HS-27A (cell line): Measurements from ENCODE around the gene NUP133.
"Not testable (repeated sequence)": the region's sequence is repeated elsewhere in the genome, so short reads cannot be mapped to it uniquely, and the experiment has no call there.

ENCODE experiments used
- DNase-seq: peaks from one replicate; pipeline ENCODE4 v3.0.0-alpha.2; 2012; ENCODE audit warnings: low read depth, missing footprints

The NUP133 gene

DNA sequence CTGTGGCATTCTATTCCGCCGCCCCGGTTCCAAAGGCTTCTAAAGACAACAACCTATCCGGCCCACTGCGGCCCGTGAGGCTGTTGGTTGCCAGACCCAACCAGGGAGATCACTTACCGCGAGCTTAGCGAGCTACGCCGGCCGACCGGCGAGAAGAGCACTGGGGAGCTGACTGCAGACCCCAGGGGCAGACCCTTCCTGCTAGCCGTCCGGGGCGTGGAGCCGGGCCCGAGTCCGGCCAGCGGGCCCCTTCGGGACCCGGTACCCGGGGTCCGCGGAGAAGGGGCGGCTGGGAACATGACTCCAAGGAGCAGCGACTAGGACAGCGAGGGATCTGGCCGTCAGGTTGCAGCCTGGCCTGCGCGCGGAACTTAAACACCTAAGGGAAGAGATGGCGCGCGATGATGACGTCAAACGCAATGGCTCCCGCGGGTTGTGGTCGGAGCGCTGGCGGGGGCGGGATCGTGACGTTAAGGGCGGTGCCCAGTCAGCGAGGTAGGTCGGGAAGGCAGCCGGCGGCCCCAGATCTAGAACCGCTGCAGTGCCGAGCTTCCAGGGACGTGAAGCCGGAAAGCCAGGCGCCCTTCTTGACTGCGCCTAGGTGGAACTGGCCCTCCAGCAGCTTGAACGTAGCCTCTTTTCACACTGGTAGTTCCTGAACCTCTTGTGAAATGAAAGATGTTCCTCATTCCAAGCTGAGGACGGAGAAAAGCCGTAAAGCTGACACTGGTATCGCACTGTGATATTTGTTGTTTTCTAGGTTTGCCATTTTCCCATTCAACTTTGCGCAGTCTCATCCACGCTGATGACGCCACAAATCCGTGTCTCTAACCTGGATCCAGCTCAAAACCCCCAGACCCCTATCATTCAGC lies at the start of gene NUP133:
Gene NUP133, minus strand, starts transcription at position 391 of the 872 bp plus-strand sequence. Its CDS starts 92 bp downstream, at position 299.
- peak; percentile 89 for DNase-seq

DNA sequence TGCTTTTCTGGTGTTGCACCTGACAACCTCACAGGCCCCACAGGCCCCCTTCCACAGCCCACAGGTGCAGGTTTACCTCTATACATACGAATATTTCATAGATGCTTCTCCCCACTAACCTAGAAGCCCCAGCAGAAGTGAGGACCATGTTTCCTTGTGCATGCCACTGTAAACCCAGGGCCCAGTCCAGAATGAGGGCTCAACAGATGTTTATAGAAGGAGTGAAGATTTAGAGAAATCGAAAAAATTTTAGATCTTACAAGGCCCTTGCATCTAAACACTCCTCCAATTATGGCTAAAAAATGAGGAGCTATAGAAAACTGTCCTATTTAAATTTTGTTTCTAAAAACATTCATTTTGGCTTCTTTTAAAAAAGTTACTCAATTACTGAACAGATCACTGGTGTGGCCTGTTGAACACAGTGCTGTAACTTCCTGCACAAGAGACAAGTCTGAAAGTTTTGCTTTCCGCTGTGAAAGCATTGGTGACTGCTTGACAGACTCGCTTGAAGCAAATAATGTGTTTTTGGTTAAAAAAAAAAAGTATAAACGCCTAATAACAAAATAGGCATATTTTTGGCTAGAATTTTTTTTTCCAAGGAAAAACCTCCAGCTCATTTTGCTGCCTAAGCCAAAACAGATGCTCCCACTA lies 49.2 kb upstream of the NUP133 start:
- no peak for DNase-seq

DNA sequence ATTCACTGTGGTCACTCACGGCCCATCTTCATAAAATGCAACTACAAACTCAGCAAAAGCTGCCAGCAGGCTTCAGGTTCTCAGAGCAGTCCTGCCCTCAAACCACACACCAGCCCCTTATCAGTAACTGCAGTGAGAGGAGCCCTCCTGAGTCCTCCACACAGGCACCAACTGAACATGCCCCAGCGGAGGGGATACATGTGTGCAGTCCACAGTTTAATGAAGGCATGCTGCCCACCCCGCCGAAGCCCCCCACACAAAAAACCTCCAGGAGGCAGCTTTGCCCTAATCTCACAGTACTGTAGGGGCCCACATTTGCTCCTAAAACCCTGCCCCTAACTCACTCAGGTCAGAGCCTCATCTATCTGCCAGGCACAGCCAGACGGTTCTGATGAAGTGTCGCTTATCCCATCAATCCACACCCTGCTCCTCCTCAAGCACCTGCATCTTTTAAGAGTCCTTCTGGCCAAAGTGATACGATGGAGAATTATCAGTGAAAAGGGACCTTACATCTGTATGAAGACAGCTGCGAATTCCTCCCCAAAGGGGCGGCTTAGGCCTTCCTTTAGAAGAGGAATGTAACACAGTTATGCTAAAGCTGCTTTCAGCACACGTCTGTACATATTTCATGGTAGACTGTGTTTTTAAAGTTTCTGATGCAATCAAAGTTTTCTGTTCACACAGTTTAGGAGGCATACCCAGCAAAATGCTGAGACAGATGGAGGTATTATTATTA lies 46.9 kb upstream of the NUP133 start:
- DNase-seq: no peak

DNA sequence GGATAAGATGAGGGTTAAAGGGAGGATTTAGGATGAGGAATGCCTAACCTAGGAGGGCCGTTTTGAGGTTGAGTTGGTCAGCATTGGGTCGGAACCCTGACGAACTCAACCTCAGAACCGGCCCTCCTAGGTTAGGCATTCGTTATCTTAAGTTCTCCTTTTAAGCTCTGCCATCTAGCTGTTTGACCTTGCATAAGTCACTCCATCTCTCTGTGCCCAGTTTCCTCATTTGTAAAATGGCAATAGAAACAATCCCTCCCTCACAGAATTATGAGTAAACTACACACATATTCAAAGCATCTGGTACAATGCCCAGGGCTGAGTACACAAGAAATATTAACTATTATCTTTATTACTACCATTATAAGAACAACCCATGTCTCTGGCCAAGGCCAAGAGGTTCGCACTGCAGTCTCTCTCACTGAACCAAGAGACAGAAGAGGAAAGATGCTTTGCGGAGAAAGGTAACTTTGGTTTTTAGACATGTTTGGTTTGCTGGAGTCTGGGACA lies 45.5 kb upstream of the NUP133 start:
- DNase-seq: no peak

DNA sequence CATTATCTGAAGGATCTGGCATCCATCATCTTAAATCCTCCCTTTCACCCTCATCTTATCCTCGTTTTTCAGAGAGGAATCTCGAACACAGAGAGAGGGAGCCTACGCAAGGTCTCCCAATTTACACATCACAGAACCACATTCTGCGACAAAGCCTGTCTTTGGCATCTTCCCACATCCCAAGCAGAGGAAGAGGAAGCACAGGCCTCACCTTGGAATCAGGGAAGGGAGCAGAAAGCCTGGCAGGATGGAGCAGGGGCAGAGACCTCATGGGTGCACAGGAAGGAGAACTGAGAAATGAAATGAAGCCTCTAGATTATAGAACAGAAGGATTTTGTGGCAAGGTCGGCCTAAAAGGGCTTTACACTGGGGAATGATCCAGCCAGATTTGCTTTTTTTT lies 44.6 kb upstream of the NUP133 start:
- DNase-seq: no peak

DNA sequence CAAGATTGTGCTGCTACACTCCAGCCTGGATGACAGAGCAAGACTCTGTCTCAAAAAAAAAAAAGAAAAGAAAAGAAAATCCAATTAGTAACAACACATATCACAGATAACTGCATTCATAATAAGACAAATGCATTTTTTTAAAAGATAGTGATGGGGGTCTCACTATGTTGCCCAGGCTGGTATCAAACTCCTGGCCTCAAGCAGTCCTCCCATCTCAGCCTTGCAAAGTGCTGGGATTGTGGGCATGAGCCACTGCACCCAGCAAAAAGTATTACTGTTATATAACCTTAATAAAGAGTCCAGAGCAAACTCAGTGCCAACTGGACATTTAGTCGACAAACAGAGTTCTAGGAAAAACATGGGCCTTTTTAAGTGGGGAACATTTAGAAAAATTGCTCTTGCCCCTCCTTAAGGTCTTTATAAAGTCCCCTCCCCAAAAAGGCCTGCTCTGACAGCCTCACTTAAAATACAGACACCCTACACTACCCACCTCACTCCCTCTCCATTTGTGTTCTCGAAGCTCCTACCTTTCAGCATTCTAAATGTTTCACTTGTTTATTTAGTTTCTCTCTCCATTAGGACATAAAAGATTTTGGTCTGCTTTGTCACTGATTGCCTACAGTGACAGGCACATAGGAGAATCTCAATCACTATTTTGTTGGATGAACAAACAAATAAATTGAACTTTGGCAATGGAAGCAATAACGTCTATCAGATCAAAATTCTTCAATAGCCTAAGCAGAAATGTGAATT lies 42.8 kb upstream of the NUP133 start:
- no peak for DNase-seq

DNA sequence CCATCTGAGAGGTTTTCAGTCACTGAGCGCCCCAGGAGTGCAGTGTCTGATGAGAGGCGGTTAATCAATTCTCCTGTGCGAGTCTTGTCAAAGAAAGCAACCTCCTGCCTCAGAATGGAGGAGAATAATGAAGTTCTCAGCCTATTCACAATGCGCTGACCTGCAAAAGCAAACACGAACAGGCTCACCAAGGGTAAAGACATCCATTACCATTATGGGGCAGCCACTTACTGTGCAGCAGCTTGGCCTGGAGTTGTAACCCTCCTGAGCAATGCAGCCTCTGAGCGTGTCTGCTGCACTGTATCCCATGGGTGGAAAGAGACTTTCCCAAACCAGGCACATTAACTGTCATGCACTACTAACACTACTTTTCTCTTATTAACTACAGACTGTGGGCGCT lies 39.4 kb upstream of the NUP133 start:
- no peak for DNase-seq

DNA sequence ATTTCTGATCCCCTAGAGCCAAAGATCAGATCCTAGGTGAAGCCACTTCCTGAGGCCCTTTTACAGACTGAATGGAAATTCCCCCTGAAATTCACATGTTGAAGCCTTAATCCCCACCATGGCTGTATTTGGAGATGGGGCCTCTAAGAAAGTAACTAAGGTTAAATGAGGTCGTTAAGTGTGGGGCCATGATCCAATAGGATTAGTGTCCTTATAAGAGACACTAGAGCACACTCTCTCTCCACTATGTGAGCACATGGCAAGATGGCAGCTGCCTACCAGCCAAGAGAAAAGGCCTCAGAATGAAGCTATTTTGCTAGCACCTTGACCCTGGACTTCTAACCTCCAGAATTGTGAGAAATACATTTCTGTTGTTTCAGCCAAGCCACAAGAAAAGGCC lies 36.4 kb upstream of the NUP133 start:
- DNase-seq: no peak

DNA sequence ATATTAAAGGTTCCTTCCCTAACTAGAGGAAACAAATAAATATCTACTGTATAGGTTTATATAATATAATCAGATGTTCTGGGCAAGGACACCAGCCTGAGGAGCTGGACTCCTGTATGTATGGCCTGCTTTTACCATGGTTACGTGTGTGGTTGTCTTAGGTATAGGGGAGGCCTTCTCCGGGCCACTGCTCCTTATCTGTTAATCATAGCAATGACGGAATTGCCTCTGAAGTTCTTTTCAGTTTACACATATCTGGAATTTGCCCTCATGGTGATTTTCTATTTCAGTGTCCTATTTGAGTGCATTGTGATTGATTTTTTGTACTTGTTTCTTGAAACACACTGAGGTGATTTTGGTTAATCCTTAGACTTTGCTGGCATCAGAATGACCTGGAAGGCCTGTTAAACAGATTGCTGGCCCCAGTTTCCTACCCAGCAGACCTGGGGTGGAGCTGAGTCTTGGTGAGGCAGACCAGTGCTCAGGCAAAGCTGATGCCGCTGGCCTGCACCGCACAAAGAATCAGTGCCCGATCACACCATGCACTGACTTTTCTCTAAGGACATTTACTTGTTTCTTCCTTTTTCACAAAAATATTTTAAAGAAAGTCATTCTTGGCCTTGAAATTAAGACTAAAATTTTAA lies 31.8 kb upstream of the NUP133 start:
- DNase-seq: no peak

DNA sequence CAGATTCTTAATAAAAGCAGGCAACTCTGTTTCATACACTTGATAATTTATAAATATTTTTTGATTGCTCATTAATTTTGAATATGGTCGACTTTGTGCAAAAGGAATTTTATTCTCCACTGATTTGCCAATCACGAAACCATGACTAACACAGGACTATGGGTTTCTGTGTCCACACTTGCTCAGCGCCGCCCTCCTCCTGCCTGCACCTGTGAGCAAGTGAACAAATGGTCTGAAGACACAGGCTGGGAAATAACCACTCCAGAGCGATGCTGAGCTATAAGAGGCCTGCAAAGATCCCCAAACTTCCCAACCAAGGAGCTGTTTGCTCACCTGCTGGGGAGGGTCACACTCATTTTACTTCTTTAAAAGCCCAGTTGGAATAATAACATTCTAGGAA lies 30.8 kb upstream of the NUP133 start:
- DNase-seq: no peak

DNA sequence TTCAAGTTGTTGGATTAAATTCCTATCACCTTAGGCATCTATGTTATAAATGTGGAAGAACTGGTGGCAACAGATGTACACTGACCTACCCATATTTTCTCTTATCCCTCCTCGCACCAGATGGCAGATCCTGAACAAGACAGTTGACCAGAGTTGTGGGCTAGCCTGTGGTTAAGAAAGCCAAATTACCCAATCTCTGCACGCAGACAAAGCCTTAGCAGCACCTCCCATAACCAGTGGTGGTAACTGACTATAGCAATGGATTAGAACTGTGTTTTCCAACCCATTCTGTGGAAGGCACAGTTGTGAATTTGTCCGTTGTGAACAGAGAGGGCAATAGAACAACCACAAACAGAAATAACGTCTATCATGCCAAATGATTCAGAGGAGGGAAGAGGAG lies 29.8 kb upstream of the NUP133 start:
- DNase-seq: no peak

DNA sequence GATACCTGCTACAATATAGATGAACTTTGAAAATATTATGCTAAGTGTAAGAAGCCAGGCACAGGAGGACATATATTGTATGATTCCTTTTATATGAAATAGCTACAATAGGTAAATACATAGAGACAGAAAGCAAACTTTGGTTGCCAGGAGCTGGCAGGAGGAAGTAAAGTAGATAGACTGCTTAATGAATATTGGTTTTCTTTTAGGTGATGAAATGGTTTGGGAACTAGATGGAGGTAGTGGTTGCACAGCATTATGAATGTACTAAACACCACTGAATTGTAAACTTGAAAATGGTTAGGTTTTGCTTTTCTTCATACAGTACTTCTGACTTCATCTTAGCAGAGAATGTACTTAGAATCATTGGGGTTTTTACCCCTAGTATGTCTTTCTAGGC lies 28.8 kb upstream of the NUP133 start:
- no peak for DNase-seq

DNA sequence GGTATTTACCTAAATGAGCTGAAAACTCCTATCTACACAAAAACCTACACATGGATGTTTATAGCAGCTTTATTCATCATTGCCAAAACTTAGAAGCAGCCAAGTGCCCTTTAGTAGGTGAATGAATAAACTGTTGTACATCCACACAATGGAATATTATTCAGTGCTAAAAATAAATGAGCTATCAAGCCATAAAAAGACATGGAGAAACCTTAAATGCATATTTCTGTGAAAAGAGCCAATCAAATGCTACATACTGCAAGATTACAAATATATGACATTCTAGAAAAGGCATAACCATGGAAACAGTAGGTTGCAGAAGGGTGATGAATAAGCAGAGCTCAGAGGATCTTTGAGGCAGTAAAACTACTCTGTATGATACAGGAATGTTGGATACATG lies 27.1 kb upstream of the NUP133 start:
- DNase-seq: no peak

DNA sequence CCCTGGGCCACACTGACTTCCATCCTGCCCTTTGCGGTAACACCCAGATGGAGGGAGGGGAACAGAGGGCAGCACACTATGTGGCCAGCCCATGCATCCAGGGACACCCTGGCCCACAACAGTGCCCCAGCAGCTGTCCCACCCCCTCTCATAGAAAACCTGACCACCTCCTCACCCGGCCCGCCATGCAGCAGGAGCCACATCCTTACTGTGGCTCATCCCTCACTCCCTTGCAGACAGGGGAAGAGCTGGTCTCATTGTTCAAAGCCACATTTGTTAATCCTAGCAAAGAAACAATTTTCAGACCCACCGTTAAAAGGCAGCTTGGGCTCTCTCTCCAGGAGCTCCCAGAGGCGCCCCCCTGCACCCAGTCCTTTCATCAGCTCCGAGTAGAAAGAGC lies 23.2 kb upstream of the NUP133 start:
- no peak for DNase-seq

DNA sequence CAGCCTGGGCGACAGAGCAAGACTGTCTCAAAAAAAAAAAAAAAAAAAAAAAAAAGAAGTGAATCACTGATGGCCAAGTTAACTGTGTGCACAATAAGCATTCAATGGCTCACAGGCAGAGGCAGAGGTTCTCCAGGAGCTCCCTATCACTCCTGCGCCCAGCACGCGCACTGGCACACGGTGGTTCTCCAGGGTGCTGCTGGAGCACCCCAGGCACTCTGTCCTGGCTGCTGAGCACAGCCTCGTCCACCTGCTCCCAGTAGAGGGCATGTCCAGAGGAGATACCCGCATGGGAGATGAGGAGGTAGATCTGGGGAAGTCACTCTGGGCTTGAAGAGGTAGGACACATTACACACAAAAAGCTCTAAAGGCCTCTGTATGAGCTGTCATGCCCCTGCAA lies 21.5 kb upstream of the NUP133 start:
- no peak for DNase-seq

DNA sequence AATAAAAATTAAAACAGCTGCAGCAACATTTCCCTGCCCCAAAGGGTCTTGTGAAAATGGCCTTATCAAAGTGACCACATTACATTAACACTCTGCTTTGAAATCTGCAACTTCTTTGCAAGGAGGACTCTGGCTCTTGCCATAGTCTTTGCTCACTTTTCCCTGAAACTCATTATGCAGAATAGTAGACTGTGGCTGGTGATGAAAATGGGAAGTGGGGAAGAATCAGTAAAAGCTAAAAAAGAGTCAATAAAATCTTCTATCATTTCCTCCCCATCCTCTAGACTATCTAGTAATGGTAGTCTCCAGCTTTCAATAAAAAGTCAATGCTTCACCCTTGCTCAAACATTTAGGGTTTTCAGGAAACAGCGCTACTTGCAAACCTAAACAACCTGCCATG lies 18.6 kb upstream of the NUP133 start:
- no peak for DNase-seq

DNA sequence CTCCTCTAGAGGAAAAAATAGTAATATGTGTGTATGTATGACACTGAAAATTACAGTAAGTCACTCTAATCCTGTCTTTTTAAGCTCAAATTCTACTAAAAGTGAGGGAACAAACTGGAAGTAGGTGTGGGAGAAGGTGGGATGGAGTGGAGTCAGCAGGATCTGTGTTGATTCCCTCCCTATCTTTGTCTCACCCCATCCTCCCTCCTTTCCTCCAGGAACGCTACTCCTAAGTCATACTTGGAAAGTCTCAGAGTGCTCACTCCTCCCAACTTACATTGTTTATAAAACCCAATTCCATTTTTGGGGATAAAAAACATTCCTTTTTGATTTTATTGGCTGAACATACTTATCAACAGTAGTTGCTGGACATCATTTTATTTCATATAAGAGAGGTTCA lies 14.9 kb upstream of the NUP133 start:
- DNase-seq: no peak

DNA sequence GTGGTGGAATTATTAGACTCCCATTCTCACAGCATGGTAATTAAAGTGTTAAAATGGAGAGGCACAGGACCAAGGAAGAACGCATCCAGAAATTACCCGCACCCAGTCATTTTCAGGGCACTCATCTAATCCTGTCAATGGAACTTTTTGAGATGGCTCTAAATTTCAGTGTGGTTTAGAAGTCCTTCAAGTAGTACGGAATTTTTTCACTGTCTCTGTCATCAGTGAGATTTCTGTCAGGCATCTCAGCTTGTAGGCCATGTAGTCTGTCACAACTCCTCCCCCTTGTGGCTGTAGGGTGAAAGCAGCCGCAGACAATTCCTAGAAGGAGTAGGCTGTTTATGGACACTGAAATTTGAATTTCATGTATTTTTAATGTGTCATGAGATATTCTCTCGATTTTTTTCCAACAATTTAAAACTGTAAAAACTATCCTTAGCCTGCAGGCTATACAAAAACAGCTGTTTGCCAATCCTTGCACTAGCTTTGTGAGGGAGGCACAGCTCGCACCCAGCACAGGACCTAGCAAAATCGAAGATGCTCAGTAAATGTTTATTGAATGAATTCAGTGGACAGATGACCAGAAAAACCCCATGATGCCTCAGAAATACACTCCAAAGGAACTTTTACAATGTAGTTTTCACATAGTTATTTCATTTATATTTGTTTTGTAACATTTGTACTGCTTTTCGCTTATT lies 6.6 kb upstream of the NUP133 start:
- DNase-seq: peak; percentile 8

DNA sequence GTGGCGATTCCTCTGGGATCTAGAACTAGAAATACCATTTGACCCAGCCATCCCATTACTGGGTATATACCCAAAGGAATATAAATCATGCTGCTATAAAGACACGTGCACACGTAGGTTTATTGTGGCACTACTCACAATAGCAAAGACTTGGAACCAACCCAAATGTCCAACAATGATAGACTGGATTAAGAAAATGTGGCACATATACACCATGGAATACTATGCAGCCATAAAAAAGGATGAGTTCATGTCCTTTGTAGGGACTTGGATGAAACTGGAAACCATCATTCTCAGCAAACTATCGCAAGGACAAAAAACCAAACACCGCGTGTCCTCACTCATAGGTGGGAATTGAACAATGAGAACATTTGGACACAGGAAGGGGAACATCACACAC lies 3.5 kb upstream of the NUP133 start:
- DNase-seq: not testable (repeated sequence)

DNA sequence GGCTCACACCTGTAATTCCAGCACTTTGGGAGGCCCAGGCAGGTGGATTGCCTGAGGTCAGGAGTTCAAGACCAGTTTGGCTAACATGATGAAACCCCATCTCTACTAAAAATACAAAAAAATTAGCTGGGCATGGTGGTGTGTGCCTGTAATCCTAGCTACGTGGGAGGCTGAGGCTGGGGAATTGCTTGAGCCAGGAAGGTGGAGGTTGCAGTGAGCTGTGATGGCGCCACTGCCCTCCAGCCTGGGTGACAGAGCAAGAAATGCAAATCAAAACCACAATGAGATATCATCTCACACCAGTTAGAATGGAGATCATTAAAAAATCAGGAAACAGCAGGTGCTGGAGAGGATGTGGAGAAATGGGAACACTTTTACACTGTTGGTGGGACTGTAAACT lies 3.1 kb upstream of the NUP133 start:
- not testable (repeated sequence) for DNase-seq

DNA sequence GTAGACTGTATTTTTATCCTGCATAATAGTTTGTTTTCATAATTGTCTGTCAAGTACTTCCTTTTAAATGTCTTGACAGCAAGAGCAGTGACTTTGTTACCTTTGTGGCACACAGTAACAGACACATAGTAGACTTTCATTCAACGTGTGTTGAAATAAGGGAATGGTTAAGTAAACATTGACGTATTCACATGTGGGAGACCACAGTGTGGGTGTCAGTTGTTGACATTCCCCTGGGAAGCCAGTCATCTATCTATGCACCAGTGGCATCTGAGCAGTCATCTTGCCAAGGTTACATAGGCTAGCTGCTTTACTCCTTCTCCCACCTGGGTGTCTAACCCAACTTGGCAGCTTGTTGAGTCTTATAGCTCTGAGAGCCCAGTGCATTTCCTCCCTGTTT lies 1.4 kb upstream of the NUP133 start:
- DNase-seq: no peak
